ENCODE measurements around the gene AK8.

DNA sequence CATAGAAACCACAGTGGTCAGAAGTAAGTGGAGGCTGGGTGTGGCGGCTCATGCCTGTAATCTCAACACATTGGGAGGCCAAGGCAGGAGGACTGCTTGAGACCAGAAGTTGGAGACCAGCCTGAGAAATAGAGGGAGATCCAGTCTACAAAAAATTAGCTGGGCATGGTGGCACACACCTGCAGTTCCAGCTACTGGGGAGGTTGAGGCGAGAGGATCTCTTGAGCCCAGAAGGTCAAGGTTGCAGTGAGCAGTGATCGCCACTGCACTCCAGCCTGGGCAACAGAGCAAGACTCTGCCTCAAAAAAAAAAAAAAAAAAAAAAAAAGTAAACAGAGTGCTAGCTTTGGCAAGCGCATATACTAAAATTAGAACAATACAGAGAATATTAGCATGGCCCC, 24.6 kb downstream of the AK8 start:
- TF ChIP-seq, protein P1, sequence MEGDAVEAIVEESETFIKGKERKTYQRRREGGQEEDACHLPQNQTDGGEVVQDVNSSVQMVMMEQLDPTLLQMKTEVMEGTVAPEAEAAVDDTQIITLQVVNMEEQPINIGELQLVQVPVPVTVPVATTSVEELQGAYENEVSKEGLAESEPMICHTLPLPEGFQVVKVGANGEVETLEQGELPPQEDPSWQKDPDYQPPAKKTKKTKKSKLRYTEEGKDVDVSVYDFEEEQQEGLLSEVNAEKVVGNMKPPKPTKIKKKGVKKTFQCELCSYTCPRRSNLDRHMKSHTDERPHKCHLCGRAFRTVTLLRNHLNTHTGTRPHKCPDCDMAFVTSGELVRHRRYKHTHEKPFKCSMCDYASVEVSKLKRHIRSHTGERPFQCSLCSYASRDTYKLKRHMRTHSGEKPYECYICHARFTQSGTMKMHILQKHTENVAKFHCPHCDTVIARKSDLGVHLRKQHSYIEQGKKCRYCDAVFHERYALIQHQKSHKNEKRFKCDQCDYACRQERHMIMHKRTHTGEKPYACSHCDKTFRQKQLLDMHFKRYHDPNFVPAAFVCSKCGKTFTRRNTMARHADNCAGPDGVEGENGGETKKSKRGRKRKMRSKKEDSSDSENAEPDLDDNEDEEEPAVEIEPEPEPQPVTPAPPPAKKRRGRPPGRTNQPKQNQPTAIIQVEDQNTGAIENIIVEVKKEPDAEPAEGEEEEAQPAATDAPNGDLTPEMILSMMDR (IDR thresholded peaks at IDR 0.05): no peak
- no peak for TF ChIP-seq POLR2A (IDR thresholded peaks at IDR 0.05)
- no peak for TF ChIP-seq POLR2AphosphoS5 (IDR thresholded peaks at IDR 0.05; ENCODE audit: insufficient read depth in 1 of 2, low read depth in 1 of 2)

Data from vagina (tissue), 2 donors.